Calu3 (cell line): Measurements from ENCODE around the gene GPM6B. TPM values are rescaled to one million over a fixed set of nuclear protein-coding genes. Genes with fewer than 3 reads are reported as not detected.
A peak's percentile ranks its signal among the peaks of the same experiment; 100 is the strongest.

Experiments used
- BruUV-seq: library from RNA; stranded (reverse); fragments of 400-500 nt; replicated peaks from 2 replicates; lab custom pipeline; 2021; lab: Mats Ljungman, UMichigan
- CTCF ChIA-PET: fragments of 300-600 bp; sonication (Branson Sonifier 250); formaldehyde crosslinking; loops from one replicate; lab custom pipeline; 2022; ENCODE audit warnings: antibody characterized with exemption; lab: Charles Lee
- DNase-seq: peaks from one replicate; pipeline ENCODE4 v3.0.0; 2022
- H3K27ac Mint-ChIP-seq: one replicate; pipeline ENCODE4 v1.8.0; 2022; ENCODE audit warnings: mixed read lengths; ENCODE audit not compliant: unreplicated experiment
- H3K27me3 Mint-ChIP-seq: one replicate; pipeline ENCODE4 v1.8.0; 2022; ENCODE audit warnings: mixed read lengths; ENCODE audit not compliant: unreplicated experiment
- H3K36me3 Mint-ChIP-seq: one replicate; pipeline ENCODE4 v1.8.0; 2022; ENCODE audit warnings: mild to moderate bottlenecking, moderate library complexity, mixed read lengths; ENCODE audit not compliant: insufficient read depth, unreplicated experiment
- H3K4me1 Mint-ChIP-seq: one replicate; pipeline ENCODE4 v1.8.0; 2022; ENCODE audit warnings: mild to moderate bottlenecking, low read depth, mixed read lengths; ENCODE audit not compliant: unreplicated experiment
- H3K4me3 Mint-ChIP-seq: one replicate; pipeline ENCODE4 v1.8.0; 2022; ENCODE audit warnings: mild to moderate bottlenecking, low read depth, moderate library complexity, mixed read lengths; ENCODE audit not compliant: unreplicated experiment
- H3K9me3 Mint-ChIP-seq: one replicate; pipeline ENCODE4 v1.8.0; 2022; ENCODE audit warnings: low read depth, mixed read lengths; ENCODE audit not compliant: unreplicated experiment
- intact Hi-C: fragments of 100-400 bp; cut with micrococcal nuclease; formaldehyde crosslinking; loops from one replicate; pipeline ENCODE4 v1.10.0; 2022; ENCODE audit not compliant: unreplicated experiment
- total RNA-seq: library from RNA; stranded (reverse); gene quantifications from 2 replicates; pipeline ENCODE4 v1.2.3, GENCODE V29; 2022
- TF ChIP-seq, protein P1 (sequence below): fragments of 200-600 bp; IDR thresholded peaks from one replicate; pipeline ENCODE4 v1.8.0; 2022; ENCODE audit warnings: antibody characterized with exemption; ENCODE audit not compliant: unreplicated experiment

Gene GPM6B
- total RNA-seq, 1 experiment from 2014 or later, result 4.3 TPM

DNA sequence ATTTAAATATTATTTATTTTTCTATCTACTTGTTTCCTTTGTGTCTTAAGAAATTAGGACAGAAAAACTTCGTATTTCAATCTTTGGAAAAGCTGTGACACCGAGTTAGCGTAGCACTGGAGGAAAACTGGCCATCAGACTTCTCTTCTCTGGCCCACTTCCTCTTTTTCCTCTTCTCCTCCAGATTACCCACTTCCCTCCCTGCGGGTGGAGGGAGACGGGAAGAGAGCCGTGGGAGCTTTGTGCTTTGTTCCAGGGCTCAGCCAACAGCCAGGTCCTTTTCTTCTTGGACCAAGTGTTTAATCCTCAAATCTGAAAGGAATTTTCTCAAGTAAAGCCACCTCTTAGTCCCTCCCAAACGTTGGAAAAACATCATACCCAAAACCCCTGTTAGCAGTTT, 52.6 kb downstream of the GPM6B start:
- H3K4me1 Mint-ChIP-seq, result no peaks in the 10 kb centered on the region

DNA sequence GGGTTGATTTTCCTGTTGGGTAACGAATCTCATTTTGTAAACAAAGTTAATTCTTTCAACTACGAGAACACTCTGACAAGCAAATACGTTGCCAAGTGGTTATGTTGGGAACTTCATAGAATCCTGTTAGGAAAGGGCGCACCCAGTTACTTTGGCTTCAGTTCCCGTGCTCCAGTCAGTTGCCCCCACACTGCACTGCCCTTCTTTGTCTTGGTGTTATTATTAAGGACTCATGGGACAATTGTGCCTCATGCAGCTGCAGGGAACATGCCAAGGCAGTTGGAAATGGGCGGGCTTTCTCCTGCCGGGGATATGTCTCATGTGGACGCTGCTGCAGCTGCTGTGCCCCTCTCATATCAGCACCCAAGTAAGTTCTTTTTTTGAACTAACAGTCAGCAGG, 53.4 kb downstream of the GPM6B start:
- no peak for DNase-seq
- no peaks in the 10 kb centered on the region for H3K27me3 Mint-ChIP-seq
- CTCF ChIA-PET, result no interaction called here
- no peak overlapping the region for H3K4me3 Mint-ChIP-seq
- intact Hi-C loops, result no loop called here
- H3K27ac Mint-ChIP-seq, result no peak overlapping the region
- H3K9me3 Mint-ChIP-seq, result no peaks in the 10 kb centered on the region
- BruUV-seq, result no TSS peak
- H3K36me3 Mint-ChIP-seq, result peaks cover 36% of the 10 kb centered on the region
- TF ChIP-seq, protein P1, sequence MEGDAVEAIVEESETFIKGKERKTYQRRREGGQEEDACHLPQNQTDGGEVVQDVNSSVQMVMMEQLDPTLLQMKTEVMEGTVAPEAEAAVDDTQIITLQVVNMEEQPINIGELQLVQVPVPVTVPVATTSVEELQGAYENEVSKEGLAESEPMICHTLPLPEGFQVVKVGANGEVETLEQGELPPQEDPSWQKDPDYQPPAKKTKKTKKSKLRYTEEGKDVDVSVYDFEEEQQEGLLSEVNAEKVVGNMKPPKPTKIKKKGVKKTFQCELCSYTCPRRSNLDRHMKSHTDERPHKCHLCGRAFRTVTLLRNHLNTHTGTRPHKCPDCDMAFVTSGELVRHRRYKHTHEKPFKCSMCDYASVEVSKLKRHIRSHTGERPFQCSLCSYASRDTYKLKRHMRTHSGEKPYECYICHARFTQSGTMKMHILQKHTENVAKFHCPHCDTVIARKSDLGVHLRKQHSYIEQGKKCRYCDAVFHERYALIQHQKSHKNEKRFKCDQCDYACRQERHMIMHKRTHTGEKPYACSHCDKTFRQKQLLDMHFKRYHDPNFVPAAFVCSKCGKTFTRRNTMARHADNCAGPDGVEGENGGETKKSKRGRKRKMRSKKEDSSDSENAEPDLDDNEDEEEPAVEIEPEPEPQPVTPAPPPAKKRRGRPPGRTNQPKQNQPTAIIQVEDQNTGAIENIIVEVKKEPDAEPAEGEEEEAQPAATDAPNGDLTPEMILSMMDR, result no peak
- no peaks in the 10 kb centered on the region for H3K4me1 Mint-ChIP-seq

More for the DNA sequence above, 52.6 kb downstream of the GPM6B start:
- intact Hi-C loops, result no loop called here
- no peaks in the 10 kb centered on the region for H3K9me3 Mint-ChIP-seq
- no peak overlapping the region for H3K27ac Mint-ChIP-seq
- BruUV-seq, result no TSS peak
- CTCF ChIA-PET, result no interaction called here
- no peaks in the 10 kb centered on the region for H3K27me3 Mint-ChIP-seq
- no peak overlapping the region for H3K4me3 Mint-ChIP-seq
- DNase-seq, result no peak
- peaks cover 42% of the 10 kb centered on the region for H3K36me3 Mint-ChIP-seq
- TF ChIP-seq, protein P1, result no peak

DNA sequence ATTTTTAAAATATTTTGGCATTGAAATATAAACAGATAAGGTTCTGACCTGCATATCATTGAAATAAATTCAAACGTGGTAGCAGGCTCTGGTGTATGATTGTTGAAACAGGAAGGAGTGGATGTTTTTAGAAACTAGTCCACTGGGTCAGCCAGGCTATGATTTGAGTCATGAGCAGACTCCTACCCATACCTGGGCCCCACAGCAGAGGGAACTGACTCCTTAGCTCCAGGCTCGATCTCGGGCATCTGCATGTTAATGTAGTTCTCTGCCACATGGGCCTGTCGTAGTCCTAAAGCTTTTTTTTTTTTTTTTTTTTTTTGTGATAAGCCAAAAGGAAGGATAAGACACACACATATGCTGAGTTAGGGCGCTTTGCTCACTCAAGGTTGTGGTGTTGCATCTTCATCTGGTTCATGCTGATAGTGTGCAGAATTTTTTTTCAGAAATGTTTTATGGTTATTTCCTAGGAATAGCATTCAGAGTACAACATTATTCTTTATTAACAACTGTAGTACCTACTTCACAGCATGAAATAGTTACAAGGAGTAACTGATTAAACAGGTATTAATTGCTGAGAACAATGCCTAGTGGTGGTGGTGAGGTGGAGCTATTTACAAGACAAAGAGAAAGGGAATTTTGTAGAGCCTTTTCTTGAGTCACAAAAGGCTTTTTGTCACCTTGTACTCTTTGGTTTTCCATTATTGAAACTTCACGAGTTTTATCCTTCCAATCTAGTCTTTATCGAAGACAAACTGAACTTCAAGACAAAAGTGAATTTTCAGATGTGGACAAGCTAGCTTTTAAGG, 55.1 kb downstream of the GPM6B start:
- H3K27ac Mint-ChIP-seq, result no peak overlapping the region
- intact Hi-C loops, result no loop called here
- H3K4me3 Mint-ChIP-seq, result no peak overlapping the region
- no peak for DNase-seq
- H3K9me3 Mint-ChIP-seq, result no peaks in the 10 kb centered on the region
- CTCF ChIA-PET, result interaction anchor here (1.0 to 1.2 kb wide), 2 partner anchors 9 to 270 kb away, joined by 3 read pairs; no protein-coding TSS in a partner anchor
- no TSS peak for BruUV-seq
- TF ChIP-seq, protein P1, result no peak
- peaks cover 24% of the 10 kb centered on the region for H3K36me3 Mint-ChIP-seq
- no peaks in the 10 kb centered on the region for H3K4me1 Mint-ChIP-seq
- H3K27me3 Mint-ChIP-seq, result no peaks in the 10 kb centered on the region

DNA sequence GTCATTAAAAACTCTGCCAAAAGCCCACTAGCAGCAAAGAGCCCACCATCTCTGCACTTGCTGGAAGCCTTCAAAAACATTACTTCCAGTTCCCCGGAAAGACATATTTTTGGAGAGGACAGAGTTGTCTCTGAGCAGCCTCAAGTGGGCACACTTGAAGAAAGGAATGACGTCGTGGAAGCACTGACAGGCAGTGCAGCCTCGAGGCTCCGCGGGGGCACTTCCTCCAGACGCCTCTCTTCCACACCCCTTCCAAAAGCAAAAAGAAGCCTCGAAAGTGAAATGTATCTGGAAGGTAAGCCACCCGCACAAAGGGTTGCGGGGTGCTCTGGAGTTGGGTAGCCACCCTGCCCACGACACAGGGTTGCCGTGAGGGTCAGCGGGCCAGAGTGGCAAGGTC, 56.5 kb downstream of the GPM6B start:
- TF ChIP-seq, protein P1, result no peak
- TSS peak; percentile 61 for BruUV-seq
- Mint-ChIP-seq H3K36me3 (peaks cover 14% of the 10 kb centered on the region), H3K27me3 (no peaks in the 10 kb centered on the region), H3K9me3 (no peaks in the 10 kb centered on the region), H3K4me3 (no peak overlapping the region), H3K4me1 (no peaks in the 10 kb centered on the region), H3K27ac (no peak overlapping the region)
- DNase-seq, result no peak
- CTCF ChIA-PET, result no interaction called here
- intact Hi-C loops, result no loop called here
